HG03520 (cell line): ENCODE measurements around the gene CDH2.

Experiments used
- ATAC-seq: cut with Tn5 transposase; IDR thresholded peaks from one replicate; pipeline ENCODE4 v1.9.1; 2021; ENCODE audit warnings: mild to moderate bottlenecking, moderate library complexity; ENCODE audit not compliant: unreplicated experiment

CDH2 gene

GRCh38 chr18:28176948-28177827, at the start of gene CDH2:
TSS of gene CDH2 (minus strand) at chr18:28177130. CDS start at chr18:28177022, 108 bp downstream.
- no peak for ATAC-seq

- ATAC-seq = no peak
These were observed 35.1 kb upstream of the CDH2 start for GRCh38 chr18:28212060-28212459.

GRCh38 chr18:28208712-28209265, 31.9 kb upstream of the CDH2 start:
- ATAC-seq = no peak

GRCh38 chr18:28208268-28208667, 31.3 kb upstream of the CDH2 start:
- no peak for ATAC-seq

GRCh38 chr18:28204154-28204553, 27.2 kb upstream of the CDH2 start:
- ATAC-seq = no peak

DNA sequence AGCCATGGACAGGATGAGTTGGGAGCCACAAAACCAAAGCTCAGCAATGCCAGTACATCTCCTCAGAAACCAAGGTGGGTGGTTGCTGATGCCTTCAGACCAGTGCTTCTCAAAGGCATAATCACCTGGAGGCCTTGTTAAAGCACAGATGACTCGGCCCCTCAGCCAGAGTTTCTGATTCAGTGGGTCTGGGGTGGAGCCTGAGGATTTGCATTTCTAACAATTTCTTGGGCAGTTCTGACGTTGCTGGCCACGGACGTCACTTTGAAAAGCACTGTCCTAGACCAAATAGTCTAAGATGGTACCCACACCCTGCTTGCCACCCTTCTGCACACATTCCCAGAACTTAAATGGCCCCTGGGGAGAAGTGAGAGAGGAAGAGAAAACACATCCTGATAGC, 24.1 kb upstream of the CDH2 start:
- no peak for ATAC-seq

DNA sequence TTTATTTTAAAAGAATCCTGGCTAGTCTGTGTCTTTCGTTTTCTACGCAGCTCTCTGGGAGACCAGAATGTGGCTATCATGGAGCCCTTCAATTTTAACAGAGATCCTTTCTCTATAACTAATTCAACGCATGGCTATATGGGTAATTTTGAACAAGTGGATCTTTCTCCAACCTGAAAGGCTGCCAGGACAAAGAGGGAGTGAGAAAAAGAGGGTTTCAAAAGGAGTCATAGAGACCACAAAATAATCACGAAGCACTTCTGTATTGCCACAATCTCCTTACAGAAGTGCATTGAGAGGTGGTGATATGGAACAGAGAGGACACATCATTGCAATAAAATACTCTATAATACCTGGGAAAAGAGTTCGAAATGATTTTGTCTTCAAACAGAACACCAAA, 21.7 kb upstream of the CDH2 start:
- ATAC-seq = no peak

GRCh38 chr18:28193177-28193778, 16.3 kb upstream of the CDH2 start:
- ATAC-seq = no peak

- peak; percentile 75 for ATAC-seq
These were observed 12.7 kb upstream of the CDH2 start for GRCh38 chr18:28189400-28190239.

GRCh38 chr18:28185121-28185520, 8.2 kb upstream of the CDH2 start:
- no peak for ATAC-seq

- no peak for ATAC-seq
These were observed 6.6 kb upstream of the CDH2 start for GRCh38 chr18:28183418-28184078.

DNA sequence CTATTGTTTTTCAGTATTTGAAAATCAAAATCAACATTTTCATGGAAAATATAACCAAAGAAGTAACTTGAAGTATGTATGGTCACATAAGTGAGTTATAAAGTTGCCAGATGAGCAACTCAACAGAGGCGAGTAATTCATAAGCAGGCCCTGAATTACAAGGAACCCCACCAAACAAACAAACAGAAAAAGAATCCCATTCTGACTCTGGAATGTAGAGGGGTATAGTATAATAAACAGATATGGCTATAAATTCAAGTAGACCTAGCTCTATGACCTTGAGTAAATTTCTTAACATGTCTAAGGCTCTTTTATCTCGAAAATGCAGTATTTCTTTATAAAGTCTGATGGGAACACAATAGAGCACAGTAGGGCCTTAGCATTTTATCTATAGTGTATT, 4.7 kb upstream of the CDH2 start:
- ATAC-seq = no peak

DNA sequence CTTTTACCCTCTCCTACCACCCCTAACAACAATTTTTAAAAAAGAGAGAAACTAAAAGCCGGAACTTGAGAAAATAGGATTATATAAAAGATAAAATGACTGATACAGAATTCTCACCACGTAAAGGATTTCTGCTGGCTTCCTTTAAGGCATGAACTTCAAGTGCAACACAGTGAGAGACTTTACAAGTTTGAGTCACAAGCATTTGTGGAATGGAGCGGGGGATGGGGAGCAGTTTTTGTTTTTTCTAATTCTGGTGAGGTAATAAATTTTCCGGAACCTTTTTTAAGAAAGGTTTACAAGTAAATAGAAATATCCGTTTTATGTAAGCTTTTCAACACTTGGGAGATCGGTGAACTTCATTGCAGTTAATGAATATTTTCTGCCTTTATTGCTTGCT, 1.8 kb upstream of the CDH2 start:
- ATAC-seq = no peak

GRCh38 chr18:28177828-28178635, 1.1 kb upstream of the CDH2 start:
- no peak for ATAC-seq

DNA sequence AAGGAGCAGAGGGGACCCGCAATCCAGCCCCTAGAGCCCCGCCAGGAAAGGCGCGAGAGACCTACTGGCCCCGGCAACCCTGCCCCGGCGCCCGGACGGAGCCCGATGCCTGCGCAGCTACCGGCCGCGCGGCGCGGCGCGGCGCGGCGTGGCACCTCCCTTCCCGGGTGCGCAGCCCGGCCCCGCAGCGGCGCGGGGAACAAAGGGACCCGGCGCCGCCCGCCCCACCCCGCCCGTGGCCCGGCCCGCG, 307 bp downstream of the CDH2 start:
- ATAC-seq = no peak

GRCh38 chr18:28175930-28176697, 816 bp downstream of the CDH2 start:
- ATAC-seq = no peak

DNA sequence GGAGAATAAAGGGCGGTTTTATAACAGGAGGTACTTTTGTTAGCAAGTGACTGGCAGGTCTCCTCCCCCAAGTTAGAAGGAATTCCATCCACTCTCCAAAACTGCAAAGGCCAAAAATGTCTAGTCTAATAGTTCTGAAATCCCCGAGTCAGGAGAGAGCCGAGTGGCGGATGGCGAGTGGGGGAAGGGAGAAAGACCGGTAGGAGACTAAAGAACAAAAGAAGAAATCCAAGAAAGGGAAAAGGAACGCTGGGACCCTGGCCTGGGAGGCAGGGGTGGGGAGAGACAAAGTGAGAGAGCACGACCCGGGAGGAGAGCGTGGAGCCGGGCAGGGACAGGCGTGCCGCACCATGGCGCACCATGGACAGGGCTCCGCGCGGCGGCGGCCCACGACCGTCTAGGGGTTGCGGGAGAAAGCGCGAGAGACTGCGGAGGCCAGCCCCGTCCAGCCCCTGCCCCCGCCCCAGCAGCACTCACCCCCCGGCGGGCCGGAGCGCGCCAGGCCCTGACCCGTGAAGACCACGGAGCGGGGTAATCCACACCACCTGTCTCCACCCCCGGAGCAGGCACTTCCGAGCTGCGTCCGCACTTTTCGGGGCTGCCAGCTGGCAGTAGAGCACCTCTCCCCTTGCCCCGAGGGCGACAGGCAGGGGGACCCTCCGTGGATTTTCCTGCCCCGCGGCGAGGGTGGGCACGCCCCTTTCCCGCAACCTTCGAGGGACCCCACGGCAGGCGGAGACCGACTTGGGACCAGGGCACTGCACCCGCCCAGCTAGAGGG, 1.6 kb downstream of the CDH2 start:
- ATAC-seq = no peak

DNA sequence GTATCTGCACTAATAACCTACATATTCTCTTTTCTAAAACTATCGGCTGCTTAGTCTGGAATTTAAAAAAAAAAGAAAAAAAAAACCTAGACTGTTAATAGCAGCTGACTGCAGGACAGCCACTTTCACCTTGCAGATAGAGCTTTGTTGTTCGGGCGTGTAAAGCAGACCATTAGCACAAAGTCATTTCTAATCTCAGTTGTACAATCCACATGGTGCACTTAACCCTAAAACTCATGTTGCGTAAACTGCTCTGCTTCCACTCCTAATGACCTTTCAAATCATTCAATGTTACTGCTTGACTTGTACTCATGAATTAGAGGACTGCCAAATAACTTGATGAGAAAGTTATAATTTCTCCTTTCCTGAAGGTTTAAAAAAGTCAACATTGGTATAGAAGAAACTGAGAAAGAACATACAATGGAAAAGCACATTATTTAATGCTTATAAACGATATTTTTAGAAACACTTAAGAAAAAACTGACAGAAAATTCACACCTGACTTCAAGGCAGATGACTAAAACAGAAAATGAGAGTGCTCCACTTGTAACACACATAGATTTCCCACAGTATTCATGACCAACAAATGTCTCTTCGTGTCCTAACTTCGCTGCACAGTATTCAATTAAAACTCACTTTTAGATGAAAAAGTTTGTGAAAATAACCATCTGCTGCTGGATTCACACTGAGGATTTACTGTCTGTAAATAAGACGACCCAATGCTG, 2.6 kb downstream of the CDH2 start:
- ATAC-seq = no peak
